GM12891 (cell line): Measurements from ENCODE around the gene SLC25A29.

Experiments used
- PAX5 ChIP-seq: IDR thresholded peaks from 2 replicates; pipeline ENCODE4 v1.6.1; 2011; ENCODE audit warnings: low read length, moderate library complexity, mild to moderate bottlenecking; ENCODE audit not compliant: insufficient read depth, severe bottlenecking
- POLR2A ChIP-seq: IDR thresholded peaks from 2 replicates; pipeline ENCODE4 v1.6.1; 2011; ENCODE audit warnings: low read depth, low read length, control low read depth
- POLR2AphosphoS5 ChIP-seq: IDR thresholded peaks from 2 replicates; pipeline ENCODE4 v1.6.1; 2011; ENCODE audit warnings: low read depth, low read length, control low read depth
- SPI1 ChIP-seq: IDR thresholded peaks from 2 replicates; pipeline ENCODE4 v1.6.1; 2011; ENCODE audit warnings: low read depth, low read length, control low read depth
- TAF1 ChIP-seq: IDR thresholded peaks from 2 replicates; pipeline ENCODE4 v1.6.1; 2011; ENCODE audit warnings: low read depth, low read length, control low read depth

DNA sequence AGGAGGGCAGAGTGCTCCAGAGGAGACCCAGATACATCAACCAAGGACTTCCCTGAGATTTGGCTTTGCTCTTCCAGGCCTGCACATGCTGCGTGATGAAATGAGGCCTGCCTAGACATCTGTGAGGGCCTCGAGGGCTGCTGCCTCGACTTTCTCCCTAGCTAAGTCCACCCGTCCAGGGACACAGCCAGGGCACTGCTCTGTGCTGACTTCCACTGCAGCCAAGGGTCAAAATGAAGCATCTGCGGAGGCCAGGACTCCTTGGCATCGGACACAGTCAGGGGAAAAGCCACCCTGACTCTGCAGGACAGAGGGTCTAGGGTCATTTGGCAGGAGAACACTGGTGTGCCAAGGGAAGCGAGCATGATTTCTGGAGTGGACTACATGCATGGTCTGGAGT lies 27.6 kb upstream of the SLC25A29 start:
- 0 out of 2 replicates have a peak, but pooled peaks have one; percentile 34 for TF ChIP-seq POLR2A
- no peak for TF ChIP-seq PAX5
- no peak; the same call in 1 of the 2 replicates for TF ChIP-seq POLR2AphosphoS5
- TF ChIP-seq TAF1 = no peak
- no peak for TF ChIP-seq SPI1
